Cerebellar cortex (tissue), 1 donor: Measurements from ENCODE around the gene COBLL1.

Source experiments
- DNase-seq: peaks from one replicate; pipeline ENCODE4 v3.0.0-alpha.2; 2015; ENCODE audit warnings: low spot score

Gene COBLL1

GRCh38 chr2:164675687-164676086 lies 165.9 kb downstream of the COBLL1 start:
- no peak for DNase-seq

- no peak for DNase-seq
Measured at GRCh38 chr2:164675027-164675426, 166.6 kb downstream of the COBLL1 start.

GRCh38 chr2:164671664-164672396 lies 169.8 kb downstream of the COBLL1 start:
- no peak for DNase-seq

- DNase-seq = no peak
Measured at GRCh38 chr2:164669291-164669690, 172.3 kb downstream of the COBLL1 start.

GRCh38 chr2:164667566-164667965 lies 174.1 kb downstream of the COBLL1 start:
- DNase-seq = no peak

GRCh38 chr2:164664070-164664469 lies 177.6 kb downstream of the COBLL1 start:
- DNase-seq = no peak

GRCh38 chr2:164662868-164663631 lies 178.6 kb downstream of the COBLL1 start:
- no peak for DNase-seq

GRCh38 chr2:164662066-164662465 lies 179.6 kb downstream of the COBLL1 start:
- no peak for DNase-seq

GRCh38 chr2:164661349-164661748 lies 180.3 kb downstream of the COBLL1 start:
- DNase-seq = no peak

- no peak for DNase-seq
Measured at GRCh38 chr2:164657129-164657528, 184.5 kb downstream of the COBLL1 start.

GRCh38 chr2:164655750-164656149 lies 185.9 kb downstream of the COBLL1 start:
- DNase-seq = no peak

- no peak for DNase-seq
Measured at GRCh38 chr2:164655336-164655735, 186.3 kb downstream of the COBLL1 start.

- no peak for DNase-seq
Measured at GRCh38 chr2:164651361-164651760, 190.3 kb downstream of the COBLL1 start.

- no peak for DNase-seq
Measured at GRCh38 chr2:164644036-164644700, 197.5 kb downstream of the COBLL1 start.

- no peak for DNase-seq
Measured at GRCh38 chr2:164642946-164643555, 198.6 kb downstream of the COBLL1 start.

GRCh38 chr2:164642268-164642667 lies 199.4 kb downstream of the COBLL1 start:
- DNase-seq = no peak
